Nephron (organoid): ENCODE results near the gene ALG6.

Experiments
- H3K27ac Mint-ChIP-seq, 3 experiments: 2 replicates each; pipeline ENCODE4 v1.8.0; 2020; ENCODE audit warnings: mixed read lengths in 3 of 3, mild to moderate bottlenecking in 2 of 3, moderate library complexity in 1 of 3
- H3K27me3 Mint-ChIP-seq: 2 replicates; pipeline ENCODE4 v1.8.0; 2021; ENCODE audit warnings: low read depth, mild to moderate bottlenecking, moderate library complexity, mixed read lengths
- H3K36me3 Mint-ChIP-seq: 2 replicates; pipeline ENCODE4 v1.8.0; 2020; ENCODE audit warnings: low read depth, mixed read lengths
- H3K4me1 Mint-ChIP-seq: 2 replicates; pipeline ENCODE4 v1.8.0; 2020; ENCODE audit warnings: mixed read lengths
- H3K4me3 Mint-ChIP-seq, 3 experiments: 2 replicates each; pipeline ENCODE4 v1.8.0; 2020; ENCODE audit warnings: mild to moderate bottlenecking in 3 of 3, mixed read lengths in 3 of 3, moderate library complexity in 2 of 3
- H3K9me3 Mint-ChIP-seq: 2 replicates; pipeline ENCODE4 v1.8.0; 2020; ENCODE audit warnings: mixed read lengths
- TF ChIP-seq, protein P1 (sequence below), 3 experiments: fragments of 200-600 bp; sonication (generic); IDR thresholded peaks; one replicate each; pipeline ENCODE4 v1.5.0; 2021; ENCODE audit warnings: antibody characterized with exemption in 3 of 3; ENCODE audit not compliant: unreplicated experiment in 3 of 3

ALG6 gene

GRCh38 chr1:63363014-63363413 is 4.4 kb upstream of the ALG6 start:
- Mint-ChIP-seq H3K27me3 (peaks cover 7% of the 10 kb centered on the region), H3K36me3 (no peaks in the 10 kb centered on the region), H3K4me3 (no peak overlapping the region), H3K4me1 (peaks cover 22% of the 10 kb centered on the region), H3K27ac (no peak overlapping the region), H3K9me3 (no peaks in the 10 kb centered on the region)
- TF ChIP-seq, protein P1, sequence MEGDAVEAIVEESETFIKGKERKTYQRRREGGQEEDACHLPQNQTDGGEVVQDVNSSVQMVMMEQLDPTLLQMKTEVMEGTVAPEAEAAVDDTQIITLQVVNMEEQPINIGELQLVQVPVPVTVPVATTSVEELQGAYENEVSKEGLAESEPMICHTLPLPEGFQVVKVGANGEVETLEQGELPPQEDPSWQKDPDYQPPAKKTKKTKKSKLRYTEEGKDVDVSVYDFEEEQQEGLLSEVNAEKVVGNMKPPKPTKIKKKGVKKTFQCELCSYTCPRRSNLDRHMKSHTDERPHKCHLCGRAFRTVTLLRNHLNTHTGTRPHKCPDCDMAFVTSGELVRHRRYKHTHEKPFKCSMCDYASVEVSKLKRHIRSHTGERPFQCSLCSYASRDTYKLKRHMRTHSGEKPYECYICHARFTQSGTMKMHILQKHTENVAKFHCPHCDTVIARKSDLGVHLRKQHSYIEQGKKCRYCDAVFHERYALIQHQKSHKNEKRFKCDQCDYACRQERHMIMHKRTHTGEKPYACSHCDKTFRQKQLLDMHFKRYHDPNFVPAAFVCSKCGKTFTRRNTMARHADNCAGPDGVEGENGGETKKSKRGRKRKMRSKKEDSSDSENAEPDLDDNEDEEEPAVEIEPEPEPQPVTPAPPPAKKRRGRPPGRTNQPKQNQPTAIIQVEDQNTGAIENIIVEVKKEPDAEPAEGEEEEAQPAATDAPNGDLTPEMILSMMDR (IDR thresholded peaks at IDR 0.05; ENCODE audit: unreplicated experiment in 3 of 3), result no peak

DNA sequence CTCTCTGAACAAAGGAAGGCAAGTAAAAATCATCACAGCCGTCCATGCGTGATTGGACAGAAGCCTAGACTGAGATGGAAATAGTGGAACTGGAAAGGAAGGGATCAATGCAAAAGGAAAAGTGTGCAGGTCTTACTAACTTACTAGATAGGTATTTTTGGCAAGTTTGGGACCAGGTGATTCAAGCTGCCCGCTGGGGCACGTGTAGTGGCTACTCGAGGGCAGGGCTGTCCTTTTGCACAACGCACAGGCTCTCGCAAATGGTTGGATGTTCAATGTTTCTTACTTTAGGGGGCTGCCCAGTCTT is 566 bp upstream of the ALG6 start:
- H3K4me1 Mint-ChIP-seq, result peaks cover 29% of the 10 kb centered on the region
- H3K4me3 Mint-ChIP-seq, result peak overlapping the region; percentile 71 to 87 (median 82)
- H3K36me3 Mint-ChIP-seq, result peaks cover 6% of the 10 kb centered on the region
- peaks cover 7% of the 10 kb centered on the region for H3K27me3 Mint-ChIP-seq
- no peaks in the 10 kb centered on the region for H3K9me3 Mint-ChIP-seq
- H3K27ac Mint-ChIP-seq, result peak overlapping the region; percentile 81 to 92 (median 83)
- TF ChIP-seq, protein P1 (IDR thresholded peaks at IDR 0.05; ENCODE audit: unreplicated experiment in 3 of 3), result no peak

- Mint-ChIP-seq H3K4me1 (peaks cover 29% of the 10 kb centered on the region), H3K4me3 (peak overlapping the region; percentile 96 to 97 (median 97)), H3K27ac (peak overlapping the region; percentile 54 to 82 (median 63)), H3K27me3 (peaks cover 7% of the 10 kb centered on the region), H3K9me3 (no peaks in the 10 kb centered on the region), H3K36me3 (peaks cover 9% of the 10 kb centered on the region)
- TF ChIP-seq, protein P1 (IDR thresholded peaks at IDR 0.05; ENCODE audit: unreplicated experiment in 3 of 3), result no peak
Measured at GRCh38 chr1:63368131-63368530, 704 bp downstream of the ALG6 start.

- H3K36me3 Mint-ChIP-seq, result peaks cover 28% of the 10 kb centered on the region
- H3K4me1 Mint-ChIP-seq, result no peaks in the 10 kb centered on the region
- no peak overlapping the region for H3K27ac Mint-ChIP-seq
- TF ChIP-seq, protein P1 (IDR thresholded peaks at IDR 0.05; ENCODE audit: unreplicated experiment in 3 of 3), result no peak
- no peaks in the 10 kb centered on the region for H3K27me3 Mint-ChIP-seq
- no peak overlapping the region for H3K4me3 Mint-ChIP-seq
- peaks cover 11% of the 10 kb centered on the region for H3K9me3 Mint-ChIP-seq
Measured at GRCh38 chr1:63379583-63379982, 12.2 kb downstream of the ALG6 start.

DNA sequence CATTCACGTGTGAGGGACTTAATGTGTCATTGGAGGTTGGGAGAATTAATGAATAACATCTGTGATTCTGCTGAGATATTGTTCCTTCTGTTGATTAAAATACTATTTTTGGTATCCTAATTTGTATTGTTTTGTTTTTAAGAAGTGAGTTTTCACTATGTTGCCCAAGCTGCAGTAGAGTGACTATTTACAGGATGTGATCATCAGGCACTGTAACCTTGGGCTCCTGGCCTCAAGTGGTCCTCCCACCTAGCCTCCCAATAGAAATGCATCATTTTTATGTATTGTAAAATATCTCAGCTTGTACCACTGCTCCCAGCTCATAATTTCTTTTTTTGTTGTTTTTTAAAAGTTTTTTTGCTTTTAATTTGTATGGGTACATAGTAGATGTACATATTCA is 14.3 kb downstream of the ALG6 start:
- Mint-ChIP-seq H3K27me3 (no peaks in the 10 kb centered on the region), H3K9me3 (peaks cover 22% of the 10 kb centered on the region), H3K36me3 (peaks cover 35% of the 10 kb centered on the region), H3K4me1 (no peaks in the 10 kb centered on the region), H3K4me3 (no peak overlapping the region), H3K27ac (no peak overlapping the region)
- TF ChIP-seq, protein P1 (IDR thresholded peaks at IDR 0.05; ENCODE audit: unreplicated experiment in 3 of 3), result no peak

- Mint-ChIP-seq H3K4me3 (no peak overlapping the region), H3K36me3 (peaks cover 29% of the 10 kb centered on the region), H3K27ac (no peak overlapping the region), H3K9me3 (no peaks in the 10 kb centered on the region), H3K4me1 (no peaks in the 10 kb centered on the region), H3K27me3 (no peaks in the 10 kb centered on the region)
- TF ChIP-seq, protein P1 (IDR thresholded peaks at IDR 0.05; ENCODE audit: unreplicated experiment in 3 of 3), result no peak
Measured at GRCh38 chr1:63401945-63402344, 34.5 kb downstream of the ALG6 start.
